Lower lobe of right lung (tissue), 2 donors: ENCODE data around the gene SUPT7L. TPM values are rescaled to one million over a fixed set of nuclear protein-coding genes. Genes with fewer than 3 reads are reported as not detected.

Source experiments
- ATAC-seq, 2 donors: fragments of 200-7000 bp; cut with Tn5 transposase; one replicate each; pipeline ENCODE4 v1.9.1; 2020 to 2022; ENCODE audit warnings: mild to moderate bottlenecking in 2 of 2, moderate library complexity in 2 of 2
- DNase-seq: peaks from one replicate; pipeline ENCODE4 v3.0.0-alpha.2; 2020
- H3K27ac ChIP-seq: fragments of 200-600 bp; one replicate; pipeline ENCODE4 v1.8.0; 2022
- H3K27me3 ChIP-seq: fragments of 200-600 bp; one replicate; pipeline ENCODE4 v1.8.0; 2022; ENCODE audit warnings: low read depth
- H3K36me3 ChIP-seq: fragments of 200-600 bp; one replicate; pipeline ENCODE4 v1.8.0; 2022; ENCODE audit warnings: mild to moderate bottlenecking
- H3K4me1 ChIP-seq: fragments of 200-600 bp; one replicate; pipeline ENCODE4 v1.8.0; 2022
- H3K4me3 ChIP-seq: fragments of 200-600 bp; one replicate; pipeline ENCODE4 v1.8.0; 2022; ENCODE audit warnings: mild to moderate bottlenecking
- H3K9me3 ChIP-seq: fragments of 200-600 bp; one replicate; pipeline ENCODE4 v1.8.0; 2022
- intact Hi-C: fragments of 100-400 bp; cut with DNase I; formaldehyde crosslinking; loops from one replicate; pipeline ENCODE4 v1.11.0; 2022
- total RNA-seq: library from RNA; stranded (reverse); fragmentation: NEBNext Ultra II Directional; extraction: Animal tissue kit (Norgen Biotek cat#: 25700); gene quantifications from one replicate; pipeline ENCODE4 v1.2.1, GENCODE V29; 2021
- TF ChIP-seq, protein P1 (sequence below): fragments of 200-600 bp; IDR thresholded peaks from one replicate; pipeline ENCODE4 v1.8.0; 2022; ENCODE audit warnings: antibody characterized with exemption, mild to moderate bottlenecking
- donor health status: DM: no; HTN: yes; CAD: no; lungs with severe emphysema.

SUPT7L gene
- total RNA-seq, 1 donor from 2014 or later, result 29.6 TPM

GRCh38 chr2:27671235-27671634 lies 7.8 kb upstream of the SUPT7L start:
- no peaks in the 10 kb centered on the region for H3K4me1 ChIP-seq
- no peak for DNase-seq
- no peaks in the 10 kb centered on the region for H3K27me3 ChIP-seq
- no peak for ATAC-seq
- intact Hi-C loops, result no loop called here
- no peak overlapping the region for H3K4me3 ChIP-seq
- H3K9me3 ChIP-seq, result no peaks in the 10 kb centered on the region
- H3K27ac ChIP-seq, result no peak overlapping the region
- TF ChIP-seq, protein P1, sequence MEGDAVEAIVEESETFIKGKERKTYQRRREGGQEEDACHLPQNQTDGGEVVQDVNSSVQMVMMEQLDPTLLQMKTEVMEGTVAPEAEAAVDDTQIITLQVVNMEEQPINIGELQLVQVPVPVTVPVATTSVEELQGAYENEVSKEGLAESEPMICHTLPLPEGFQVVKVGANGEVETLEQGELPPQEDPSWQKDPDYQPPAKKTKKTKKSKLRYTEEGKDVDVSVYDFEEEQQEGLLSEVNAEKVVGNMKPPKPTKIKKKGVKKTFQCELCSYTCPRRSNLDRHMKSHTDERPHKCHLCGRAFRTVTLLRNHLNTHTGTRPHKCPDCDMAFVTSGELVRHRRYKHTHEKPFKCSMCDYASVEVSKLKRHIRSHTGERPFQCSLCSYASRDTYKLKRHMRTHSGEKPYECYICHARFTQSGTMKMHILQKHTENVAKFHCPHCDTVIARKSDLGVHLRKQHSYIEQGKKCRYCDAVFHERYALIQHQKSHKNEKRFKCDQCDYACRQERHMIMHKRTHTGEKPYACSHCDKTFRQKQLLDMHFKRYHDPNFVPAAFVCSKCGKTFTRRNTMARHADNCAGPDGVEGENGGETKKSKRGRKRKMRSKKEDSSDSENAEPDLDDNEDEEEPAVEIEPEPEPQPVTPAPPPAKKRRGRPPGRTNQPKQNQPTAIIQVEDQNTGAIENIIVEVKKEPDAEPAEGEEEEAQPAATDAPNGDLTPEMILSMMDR, result no peak
- peaks cover 91% of the 10 kb centered on the region for H3K36me3 ChIP-seq

DNA sequence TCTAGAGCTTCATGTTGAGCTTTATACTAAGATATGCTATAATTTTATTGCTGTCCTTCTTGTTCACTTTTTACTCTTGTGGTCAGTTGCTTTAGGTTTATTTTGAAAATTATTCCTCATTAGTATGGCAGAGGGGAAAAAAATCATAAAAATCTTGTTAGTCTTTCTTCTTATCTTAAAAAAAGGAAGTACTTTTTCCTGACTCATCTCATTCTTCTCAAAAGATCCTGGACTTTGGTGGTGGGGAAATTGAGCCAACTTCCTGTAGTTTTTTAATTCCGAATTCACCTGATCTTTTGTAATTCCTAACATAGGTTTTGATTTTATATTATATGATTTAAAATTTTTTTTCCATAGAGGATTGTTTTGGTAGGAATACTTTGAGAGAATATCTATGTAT lies 4.0 kb upstream of the SUPT7L start:
- TF ChIP-seq, protein P1, result no peak
- DNase-seq (no peak), ATAC-seq (no peak)
- Histone ChIP-seq H3K9me3 (no peaks in the 10 kb centered on the region), H3K36me3 (peaks cover 61% of the 10 kb centered on the region), H3K27ac (no peak overlapping the region), H3K27me3 (no peaks in the 10 kb centered on the region), H3K4me1 (peaks cover 25% of the 10 kb centered on the region), H3K4me3 (no peak overlapping the region)
- intact Hi-C loops, result no loop called here

GRCh38 chr2:27664622-27665363 lies 1.4 kb upstream of the SUPT7L start:
- TF ChIP-seq, protein P1, result no peak
- ATAC-seq, result no peak
- Histone ChIP-seq H3K9me3 (no peaks in the 10 kb centered on the region), H3K36me3 (peaks cover 58% of the 10 kb centered on the region), H3K4me1 (peaks cover 32% of the 10 kb centered on the region), H3K4me3 (peak overlapping the region; percentile 84), H3K27ac (no peak overlapping the region), H3K27me3 (no peaks in the 10 kb centered on the region)
- intact Hi-C loops, result no loop called here
- no peak for DNase-seq

DNA sequence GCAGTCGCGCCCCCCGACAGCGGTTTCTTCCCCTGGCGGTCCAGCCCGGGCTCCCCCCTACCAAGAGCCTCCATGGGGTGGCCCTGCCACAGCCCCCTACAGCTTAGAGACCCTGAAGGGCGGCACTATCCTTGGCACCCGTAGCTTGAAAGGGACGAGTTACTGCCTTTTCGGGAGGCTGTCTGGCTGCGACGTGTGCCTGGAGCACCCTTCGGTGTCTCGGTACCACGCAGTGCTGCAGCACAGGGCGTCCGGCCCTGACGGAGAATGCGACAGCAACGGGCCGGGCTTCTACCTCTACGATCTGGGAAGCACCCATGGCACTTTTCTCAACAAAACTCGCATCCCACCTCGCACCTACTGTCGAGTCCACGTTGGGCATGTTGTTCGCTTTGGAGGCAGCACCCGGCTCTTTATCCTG lies 750 bp upstream of the SUPT7L start:
- DNase-seq (no peak), ATAC-seq (peak in 1 of 2 donors; percentile 23)
- intact Hi-C loops, result no loop called here
- H3K27me3 ChIP-seq, result no peaks in the 10 kb centered on the region
- H3K36me3 ChIP-seq, result peaks cover 58% of the 10 kb centered on the region
- H3K27ac ChIP-seq, result peak overlapping the region; percentile 92
- no peaks in the 10 kb centered on the region for H3K9me3 ChIP-seq
- TF ChIP-seq, protein P1, result no peak
- H3K4me1 ChIP-seq, result peaks cover 32% of the 10 kb centered on the region
- H3K4me3 ChIP-seq, result peak overlapping the region; percentile 84

DNA sequence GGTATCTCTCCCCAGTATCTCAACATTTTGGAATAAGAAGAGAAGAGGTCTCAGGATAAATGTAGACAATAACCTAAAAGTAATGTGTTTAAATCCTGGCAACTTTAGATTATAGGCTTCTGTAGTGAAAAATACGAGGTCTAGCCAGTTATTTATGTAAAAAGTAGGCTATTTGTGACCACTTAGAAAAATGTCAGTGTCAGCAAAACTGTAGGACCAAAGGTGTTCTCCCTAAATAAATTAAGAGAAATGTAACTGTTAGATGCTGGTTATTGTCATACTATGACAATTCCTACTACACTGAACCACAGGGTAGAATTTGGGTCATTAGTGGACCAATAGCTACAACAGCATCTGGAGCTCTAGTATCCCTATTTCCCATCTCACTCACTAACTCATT lies 2.0 kb downstream of the SUPT7L start:
- no peaks in the 10 kb centered on the region for H3K9me3 ChIP-seq
- H3K4me1 ChIP-seq, result peaks cover 32% of the 10 kb centered on the region
- H3K27me3 ChIP-seq, result no peaks in the 10 kb centered on the region
- peaks cover 58% of the 10 kb centered on the region for H3K36me3 ChIP-seq
- TF ChIP-seq, protein P1, result no peak
- DNase-seq (no peak), ATAC-seq (no peak)
- no peak overlapping the region for H3K27ac ChIP-seq
- H3K4me3 ChIP-seq, result no peak overlapping the region
- intact Hi-C loops, result no loop called here
